DOHH2 (cell line): ENCODE results near the gene AP3B1.

Experiments
- H3F3A ChIP-seq: fragments of 200-600 bp; sonication (generic), shearing (Covaris generic); 2 replicates; pipeline ENCODE4 v1.6.0; 2016; ENCODE audit warnings: antibody characterized with exemption, mild to moderate bottlenecking; ENCODE audit not compliant: control insufficient read depth, insufficient read depth
- H3K27ac ChIP-seq: fragments of 200-600 bp; sonication (generic); 2 replicates; pipeline ENCODE4 v1.5.1; 2014; ENCODE audit warnings: low read depth, mild to moderate bottlenecking, low read length, moderate library complexity
- H3K27me3 ChIP-seq: fragments of 200-600 bp; sonication (generic); 2 replicates; pipeline ENCODE4 v1.6.1; 2014; ENCODE audit warnings: mild to moderate bottlenecking, low read length, mixed read lengths; ENCODE audit not compliant: control insufficient read depth
- H3K36me3 ChIP-seq: fragments of 200-600 bp; sonication (generic); 2 replicates; pipeline ENCODE4 v1.6.1; 2014; ENCODE audit warnings: mild to moderate bottlenecking, low read length, moderate library complexity, mixed read lengths; ENCODE audit not compliant: control insufficient read depth
- H3K4me1 ChIP-seq: fragments of 200-600 bp; sonication (generic); 2 replicates; pipeline ENCODE4 v1.6.1; 2014; ENCODE audit warnings: mild to moderate bottlenecking, low read length, mixed read lengths; ENCODE audit not compliant: control insufficient read depth
- H3K4me2 ChIP-seq: fragments of 200-600 bp; sonication (generic); 2 replicates; pipeline ENCODE4 v1.6.0; 2014; ENCODE audit warnings: mild to moderate bottlenecking, low read length, moderate library complexity
- H3K4me3 ChIP-seq: fragments of 200-600 bp; sonication (generic); 2 replicates; pipeline ENCODE4 v1.5.1; 2014; ENCODE audit warnings: mild to moderate bottlenecking, low read length, mixed read lengths
- H3K79me2 ChIP-seq: fragments of 200-600 bp; sonication (generic); 2 replicates; pipeline ENCODE4 v1.6.1; 2014; ENCODE audit warnings: mild to moderate bottlenecking, low read length, mixed read lengths; ENCODE audit not compliant: control insufficient read depth
- H3K9me2 ChIP-seq: fragments of 200-600 bp; sonication (generic); replicated peaks from 2 replicates; pipeline ENCODE4 v1.6.1; 2014; ENCODE audit warnings: mild to moderate bottlenecking, low read length, mixed read lengths; ENCODE audit not compliant: control insufficient read depth
- H3K9me3 ChIP-seq: fragments of 200-600 bp; sonication (generic); 2 replicates; pipeline ENCODE4 v1.6.1; 2014; ENCODE audit warnings: antibody characterized with exemption, low read length, mixed read lengths; ENCODE audit not compliant: control insufficient read depth, insufficient read depth
- H4K20me1 ChIP-seq: fragments of 200-600 bp; sonication (generic); 2 replicates; pipeline ENCODE4 v1.6.0; 2014; ENCODE audit warnings: low read depth, mild to moderate bottlenecking, antibody characterized with exemption, low read length, moderate library complexity; ENCODE audit not compliant: control insufficient read depth, insufficient read depth
- EZH2phosphoT487 ChIP-seq: fragments of 200-600 bp; sonication (generic); IDR thresholded peaks from 2 replicates; pipeline ENCODE4 v1.6.1; 2017; ENCODE audit warnings: borderline replicate concordance, mild to moderate bottlenecking, antibody characterized with exemption, low read length, moderate library complexity, mixed read lengths
- TF ChIP-seq, protein P1 (sequence below): fragments of 200-600 bp; sonication (generic); IDR thresholded peaks from one replicate; pipeline ENCODE4 v1.5.1; 2014; ENCODE audit warnings: antibody characterized with exemption, mild to moderate bottlenecking, low read depth, low read length; ENCODE audit not compliant: poor library complexity, severe bottlenecking

Gene AP3B1

DNA sequence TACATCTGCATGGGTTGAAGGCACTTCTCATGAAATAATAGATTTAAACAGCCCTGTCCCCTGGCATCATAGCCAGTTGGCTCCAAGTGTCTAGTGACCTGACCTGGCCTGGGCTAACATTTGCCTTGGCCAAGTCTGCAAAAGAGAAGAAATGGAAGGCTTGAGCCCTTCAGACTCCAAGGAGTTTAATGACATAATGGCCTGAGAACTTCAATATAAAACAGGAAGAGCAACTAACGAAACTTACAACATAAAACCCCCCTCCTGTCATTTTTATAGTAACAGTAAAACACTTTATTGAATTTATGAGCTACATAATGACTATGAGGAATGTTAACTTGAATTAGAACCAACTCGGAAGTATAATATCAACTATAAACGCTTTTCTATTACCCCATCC is 299.6 kb downstream of the AP3B1 start:
- H4K20me1 ChIP-seq, result no peaks in the 10 kb centered on the region
- H3K4me3 ChIP-seq, result no peak overlapping the region
- H3K36me3 ChIP-seq, result no peaks in the 10 kb centered on the region
- H3K4me1 ChIP-seq, result peaks cover 10% of the 10 kb centered on the region
- H3K27me3 ChIP-seq, result no peaks in the 10 kb centered on the region
- no peaks in the 10 kb centered on the region for H3K9me3 ChIP-seq
- H3K79me2 ChIP-seq, result no peaks in the 10 kb centered on the region
- no peak overlapping the region for H3K27ac ChIP-seq
- H3F3A ChIP-seq, result no peaks in the 10 kb centered on the region
- TF ChIP-seq EZH2phosphoT487, result no peak
- TF ChIP-seq, protein P1, sequence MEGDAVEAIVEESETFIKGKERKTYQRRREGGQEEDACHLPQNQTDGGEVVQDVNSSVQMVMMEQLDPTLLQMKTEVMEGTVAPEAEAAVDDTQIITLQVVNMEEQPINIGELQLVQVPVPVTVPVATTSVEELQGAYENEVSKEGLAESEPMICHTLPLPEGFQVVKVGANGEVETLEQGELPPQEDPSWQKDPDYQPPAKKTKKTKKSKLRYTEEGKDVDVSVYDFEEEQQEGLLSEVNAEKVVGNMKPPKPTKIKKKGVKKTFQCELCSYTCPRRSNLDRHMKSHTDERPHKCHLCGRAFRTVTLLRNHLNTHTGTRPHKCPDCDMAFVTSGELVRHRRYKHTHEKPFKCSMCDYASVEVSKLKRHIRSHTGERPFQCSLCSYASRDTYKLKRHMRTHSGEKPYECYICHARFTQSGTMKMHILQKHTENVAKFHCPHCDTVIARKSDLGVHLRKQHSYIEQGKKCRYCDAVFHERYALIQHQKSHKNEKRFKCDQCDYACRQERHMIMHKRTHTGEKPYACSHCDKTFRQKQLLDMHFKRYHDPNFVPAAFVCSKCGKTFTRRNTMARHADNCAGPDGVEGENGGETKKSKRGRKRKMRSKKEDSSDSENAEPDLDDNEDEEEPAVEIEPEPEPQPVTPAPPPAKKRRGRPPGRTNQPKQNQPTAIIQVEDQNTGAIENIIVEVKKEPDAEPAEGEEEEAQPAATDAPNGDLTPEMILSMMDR, result no peak
- H3K9me2 ChIP-seq, result no peaks in the 10 kb centered on the region
- no peak overlapping the region for H3K4me2 ChIP-seq

- no peaks in the 10 kb centered on the region for H3K36me3 ChIP-seq
- H3K79me2 ChIP-seq, result no peaks in the 10 kb centered on the region
- no peaks in the 10 kb centered on the region for H3K9me3 ChIP-seq
- H3K9me2 ChIP-seq, result no peaks in the 10 kb centered on the region
- TF ChIP-seq, protein P1, result no peak
- TF ChIP-seq EZH2phosphoT487, result no peak
- no peak overlapping the region for H3K4me3 ChIP-seq
- H3K27ac ChIP-seq, result no peak overlapping the region
- peaks cover 16% of the 10 kb centered on the region for H3K4me1 ChIP-seq
- no peaks in the 10 kb centered on the region for H3K27me3 ChIP-seq
- H3K4me2 ChIP-seq, result no peak overlapping the region
- no peaks in the 10 kb centered on the region for H3F3A ChIP-seq
- H4K20me1 ChIP-seq, result no peaks in the 10 kb centered on the region
These were observed 300.6 kb downstream of the AP3B1 start for GRCh38 chr5:77993855-77994318.

DNA sequence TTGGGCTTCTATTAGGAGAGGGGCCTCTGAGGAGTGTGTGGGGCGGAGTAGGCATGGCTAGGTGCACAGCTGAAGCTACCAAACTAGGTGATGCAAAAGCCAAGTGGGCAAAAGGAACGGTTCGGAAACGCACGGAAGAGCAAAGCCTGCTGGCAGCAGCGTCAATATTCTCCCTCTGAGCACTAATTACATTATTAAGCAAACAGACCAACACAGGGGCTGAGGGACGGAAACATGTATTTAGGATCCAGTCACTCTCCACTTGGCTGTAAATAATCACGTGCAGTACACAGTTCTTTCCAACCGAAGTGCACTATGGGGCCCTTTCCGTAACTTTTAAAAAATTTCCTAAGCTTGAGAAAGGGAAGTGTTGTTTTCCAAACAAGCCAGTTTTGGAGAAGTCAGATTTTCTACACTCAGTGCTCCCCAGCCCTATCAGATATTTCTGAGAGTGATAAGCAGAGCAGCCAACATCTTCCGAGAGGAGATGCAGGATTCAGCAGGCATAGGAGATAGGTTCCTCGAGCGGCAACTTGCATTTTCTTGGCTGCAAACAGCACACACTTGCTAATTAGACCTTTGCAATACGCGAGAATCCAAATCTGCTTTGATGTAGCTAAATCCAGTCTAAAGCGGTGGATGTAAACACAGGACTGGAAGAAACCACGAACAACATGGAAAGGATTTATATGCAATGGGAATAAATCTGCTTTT is 301.2 kb downstream of the AP3B1 start:
- Histone ChIP-seq H3K36me3 (no peaks in the 10 kb centered on the region), H3K9me3 (no peaks in the 10 kb centered on the region), H3K27me3 (no peaks in the 10 kb centered on the region), H3K4me2 (no peak overlapping the region), H3F3A (no peaks in the 10 kb centered on the region), H3K4me1 (peaks cover 16% of the 10 kb centered on the region), H3K27ac (no peak overlapping the region), H3K9me2 (no peaks in the 10 kb centered on the region), H3K79me2 (no peaks in the 10 kb centered on the region), H3K4me3 (no peak overlapping the region), H4K20me1 (no peaks in the 10 kb centered on the region)
- TF ChIP-seq, protein P1, result no peak
- no peak for TF ChIP-seq EZH2phosphoT487
